Left lung (tissue), 10 donors: ENCODE results near the gene KIAA1671. TPM values are rescaled to one million over a fixed set of nuclear protein-coding genes. Genes with fewer than 3 reads are reported as not detected.

ENCODE experiments used
- ATAC-seq: fragments of 200-7000 bp; cut with Tn5 transposase; one replicate; pipeline ENCODE4 v1.9.1; 2020; ENCODE audit warnings: moderate library complexity
- DNase-seq, 4 donors: peaks; one replicate each; pipeline ENCODE4 v3.0.0-alpha.2; 2013 to 2020
- H3K27ac ChIP-seq, 2 donors: fragments of 200-600 bp; sonication (generic) in 1 of 2; one replicate each; pipeline versions ENCODE4 v1.5.0 to v1.8.0; 2020 to 2021
- H3K27me3 ChIP-seq, 2 donors: fragments of 200-600 bp; sonication (generic) in 1 of 2; one replicate each; pipeline versions ENCODE4 v1.5.0 to v1.8.0; 2020 to 2021
- H3K36me3 ChIP-seq, 2 donors: fragments of 200-600 bp; sonication (generic) in 1 of 2; one replicate each; pipeline versions ENCODE4 v1.5.0 to v1.8.0; 2020 to 2021
- H3K4me1 ChIP-seq, 2 donors: fragments of 200-600 bp; one replicate each; pipeline ENCODE4 v1.8.0; 2021
- H3K4me3 ChIP-seq, 2 donors: fragments of 200-600 bp; sonication (generic) in 1 of 2; one replicate each; pipeline versions ENCODE4 v1.5.0 to v1.8.0; 2020 to 2021; ENCODE audit warnings: mild to moderate bottlenecking in 1 of 2
- H3K9me3 ChIP-seq, 2 donors: fragments of 200-600 bp; sonication (generic) in 1 of 2; one replicate each; pipeline versions ENCODE4 v1.5.0 to v1.8.0; 2020 to 2021
- intact Hi-C, 2 donors: fragments of 100-400 bp; cut with DNase I; formaldehyde crosslinking; loops; one replicate each; pipeline versions ENCODE4 v1.11.2 to v1.14.2; 2022
- polyA plus RNA-seq, 6 donors: library from polyadenylated mRNA; unstranded; fragments of 120-200 nt; gene quantifications; one replicate each; pipeline ENCODE4 v1.2.1, GENCODE V29; 2013; ENCODE audit not compliant: insufficient read length in 6 of 6
- total RNA-seq, 2 donors: library from RNA; stranded (reverse); fragmentation: NEBNext Ultra II Directional; extraction: Animal tissue kit (Norgen Biotek cat#: 25700); gene quantifications; one replicate each; pipeline ENCODE4 v1.2.1, GENCODE V29; 2021
- TF ChIP-seq, protein P1 (sequence below), 2 donors: fragments of 200-600 bp; sonication (generic) in 1 of 2; IDR thresholded peaks; one replicate each; pipeline versions ENCODE4 v1.5.0 to v1.8.0; 2021; ENCODE audit warnings: antibody characterized with exemption in 2 of 2
- donor health status: DM: no; HTN: yes; CAD: no.
- donor health status: DM: no; HTN: no; CAD: no.

The KIAA1671 gene
- total and polyA plus RNA-seq, 8 donors = 19.4 to 35.0 (median 23.4) TPM

DNA sequence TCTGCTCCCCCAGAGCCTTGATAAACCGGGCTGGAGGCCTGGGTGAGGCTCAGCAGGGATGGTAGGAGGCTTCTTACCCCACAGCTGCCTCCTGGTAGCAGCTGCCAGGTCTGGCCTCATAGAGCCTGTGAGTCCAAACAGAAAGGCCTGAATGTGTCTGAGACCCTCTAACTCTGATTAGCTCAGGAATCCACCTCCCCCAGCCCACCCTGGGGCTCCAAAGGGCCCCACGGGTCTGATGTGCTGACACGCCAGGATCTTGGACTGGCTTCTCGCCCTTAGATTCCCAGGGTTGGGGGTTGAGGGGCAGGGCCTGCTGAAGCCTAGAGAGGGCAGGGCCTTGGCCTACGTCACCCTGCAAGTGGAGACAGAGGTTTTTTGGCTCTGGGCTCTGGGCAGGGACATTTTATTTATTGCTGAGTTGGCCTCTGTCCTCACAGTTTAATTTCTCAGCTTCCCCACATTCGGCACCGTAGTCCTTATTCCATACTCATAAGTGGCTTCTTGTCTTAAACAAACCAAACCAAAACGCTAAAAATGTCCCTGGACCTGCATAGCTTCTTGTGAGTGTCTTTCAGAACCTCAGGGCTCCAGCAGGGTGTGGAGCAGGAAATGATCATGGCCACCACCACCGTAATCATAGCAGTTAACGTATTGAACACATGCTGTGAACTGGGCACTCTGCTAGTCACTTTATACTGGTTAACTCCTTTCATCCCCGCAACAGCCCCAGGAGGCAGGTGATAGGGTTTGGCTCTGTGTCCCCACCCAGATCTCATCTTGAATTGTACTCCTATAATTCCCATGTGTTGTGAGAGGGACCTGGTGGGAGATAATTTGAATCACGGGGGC is 25.1 kb downstream of the KIAA1671 start:
- intact Hi-C loops = no loop called here
- no peaks in the 10 kb centered on the region for H3K27me3 ChIP-seq
- DNase-seq (peak in 3 of 4 donors; percentile 37 to 63 (median 49)), ATAC-seq (peak; percentile 83)
- TF ChIP-seq, protein P1, sequence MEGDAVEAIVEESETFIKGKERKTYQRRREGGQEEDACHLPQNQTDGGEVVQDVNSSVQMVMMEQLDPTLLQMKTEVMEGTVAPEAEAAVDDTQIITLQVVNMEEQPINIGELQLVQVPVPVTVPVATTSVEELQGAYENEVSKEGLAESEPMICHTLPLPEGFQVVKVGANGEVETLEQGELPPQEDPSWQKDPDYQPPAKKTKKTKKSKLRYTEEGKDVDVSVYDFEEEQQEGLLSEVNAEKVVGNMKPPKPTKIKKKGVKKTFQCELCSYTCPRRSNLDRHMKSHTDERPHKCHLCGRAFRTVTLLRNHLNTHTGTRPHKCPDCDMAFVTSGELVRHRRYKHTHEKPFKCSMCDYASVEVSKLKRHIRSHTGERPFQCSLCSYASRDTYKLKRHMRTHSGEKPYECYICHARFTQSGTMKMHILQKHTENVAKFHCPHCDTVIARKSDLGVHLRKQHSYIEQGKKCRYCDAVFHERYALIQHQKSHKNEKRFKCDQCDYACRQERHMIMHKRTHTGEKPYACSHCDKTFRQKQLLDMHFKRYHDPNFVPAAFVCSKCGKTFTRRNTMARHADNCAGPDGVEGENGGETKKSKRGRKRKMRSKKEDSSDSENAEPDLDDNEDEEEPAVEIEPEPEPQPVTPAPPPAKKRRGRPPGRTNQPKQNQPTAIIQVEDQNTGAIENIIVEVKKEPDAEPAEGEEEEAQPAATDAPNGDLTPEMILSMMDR (IDR thresholded peaks at IDR 0.05) = no peak
- H3K4me3 ChIP-seq = no peak overlapping the region
- peaks cover 11 to 23% of the 10 kb centered on the region in 2 donors for H3K4me1 ChIP-seq
- H3K36me3 ChIP-seq = no peaks in the 10 kb centered on the region
- peak overlapping the region; percentile 41 to 65 for H3K27ac ChIP-seq
- no peaks in the 10 kb centered on the region for H3K9me3 ChIP-seq

DNA sequence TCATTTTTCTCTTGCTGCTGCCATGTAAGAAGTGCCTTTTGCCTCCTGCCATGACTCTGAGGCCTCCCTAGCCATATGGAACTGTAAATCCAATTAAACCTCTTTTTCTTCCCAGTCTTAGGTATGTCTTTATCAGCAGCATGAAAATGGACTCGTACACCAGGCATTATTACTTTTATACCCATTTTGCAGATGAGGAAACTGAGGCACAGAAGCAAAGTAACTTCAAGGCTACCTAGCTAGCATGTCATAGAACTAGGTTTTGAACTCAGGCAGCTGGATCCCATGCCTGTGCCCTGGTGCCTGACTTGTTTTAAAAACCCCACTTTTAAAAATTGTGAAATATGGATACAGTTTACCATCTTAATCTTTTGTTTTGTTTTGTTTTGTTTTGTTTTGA is 25.8 kb downstream of the KIAA1671 start:
- Histone ChIP-seq H3K36me3 (no peaks in the 10 kb centered on the region), H3K27me3 (no peaks in the 10 kb centered on the region), H3K4me3 (no peak overlapping the region), H3K4me1 (peaks cover 11 to 23% of the 10 kb centered on the region in 2 donors), H3K9me3 (no peaks in the 10 kb centered on the region), H3K27ac (peak overlapping the region in 1 of 2 donors; percentile 41)
- no peak for DNase-seq
- intact Hi-C loops = no loop called here
- TF ChIP-seq, protein P1 (IDR thresholded peaks at IDR 0.05) = no peak
- ATAC-seq = no peak

DNA sequence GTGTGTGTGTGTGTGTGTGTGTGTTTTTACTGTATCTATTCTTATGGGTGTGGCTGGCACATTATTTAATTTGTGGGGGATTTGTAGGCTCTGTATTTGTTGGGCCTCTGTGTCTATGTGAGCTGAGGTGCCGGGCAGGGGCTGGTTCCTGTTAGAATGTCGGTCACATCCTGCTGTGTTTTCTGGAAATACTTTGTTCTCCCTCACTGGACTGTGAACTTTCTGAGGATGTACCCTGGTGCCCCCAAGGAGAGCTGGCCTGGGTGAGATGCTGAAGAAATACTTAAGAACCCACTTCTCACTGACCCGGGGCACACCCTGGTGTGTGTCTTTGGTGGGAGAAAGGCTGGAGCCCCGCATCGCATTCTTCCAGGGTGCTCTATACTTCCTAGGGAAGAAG is 28.6 kb downstream of the KIAA1671 start:
- H3K36me3 ChIP-seq = no peaks in the 10 kb centered on the region
- DNase-seq = no peak
- H3K4me1 ChIP-seq = peaks cover 11 to 22% of the 10 kb centered on the region in 2 donors
- H3K4me3 ChIP-seq = no peak overlapping the region
- peak overlapping the region in 1 of 2 donors; percentile 28 for H3K27ac ChIP-seq
- ATAC-seq = no peak
- no peaks in the 10 kb centered on the region for H3K9me3 ChIP-seq
- intact Hi-C loops = no loop called here
- H3K27me3 ChIP-seq = no peaks in the 10 kb centered on the region
- TF ChIP-seq, protein P1 (IDR thresholded peaks at IDR 0.05) = no peak

DNA sequence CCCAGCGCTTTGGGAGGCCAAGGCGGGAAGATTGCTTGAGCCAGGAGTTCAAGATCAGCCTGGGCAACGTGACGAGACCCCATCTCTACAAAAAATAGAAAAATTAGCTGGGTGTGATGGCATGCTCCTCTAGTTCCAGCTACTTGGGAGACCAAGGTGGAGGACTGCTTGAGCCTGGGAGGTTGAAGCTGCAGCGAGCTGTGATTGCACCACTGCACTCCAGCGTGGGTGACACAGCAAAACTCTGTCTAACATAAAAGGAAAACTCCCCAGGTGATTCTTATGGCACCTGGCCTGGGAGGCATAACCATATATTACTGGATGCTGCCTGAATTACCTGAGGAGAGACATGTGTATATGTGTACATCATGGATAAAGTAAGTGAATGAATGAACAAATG is 29.1 kb downstream of the KIAA1671 start:
- H3K9me3 ChIP-seq = no peaks in the 10 kb centered on the region
- H3K4me1 ChIP-seq = peaks cover 7 to 16% of the 10 kb centered on the region in 2 donors
- intact Hi-C loops = no loop called here
- no peak for ATAC-seq
- no peak overlapping the region for H3K4me3 ChIP-seq
- H3K27ac ChIP-seq = peak overlapping the region in 1 of 2 donors; percentile 28
- H3K27me3 ChIP-seq = no peaks in the 10 kb centered on the region
- no peaks in the 10 kb centered on the region for H3K36me3 ChIP-seq
- TF ChIP-seq, protein P1 (IDR thresholded peaks at IDR 0.05) = no peak
- no peak for DNase-seq

DNA sequence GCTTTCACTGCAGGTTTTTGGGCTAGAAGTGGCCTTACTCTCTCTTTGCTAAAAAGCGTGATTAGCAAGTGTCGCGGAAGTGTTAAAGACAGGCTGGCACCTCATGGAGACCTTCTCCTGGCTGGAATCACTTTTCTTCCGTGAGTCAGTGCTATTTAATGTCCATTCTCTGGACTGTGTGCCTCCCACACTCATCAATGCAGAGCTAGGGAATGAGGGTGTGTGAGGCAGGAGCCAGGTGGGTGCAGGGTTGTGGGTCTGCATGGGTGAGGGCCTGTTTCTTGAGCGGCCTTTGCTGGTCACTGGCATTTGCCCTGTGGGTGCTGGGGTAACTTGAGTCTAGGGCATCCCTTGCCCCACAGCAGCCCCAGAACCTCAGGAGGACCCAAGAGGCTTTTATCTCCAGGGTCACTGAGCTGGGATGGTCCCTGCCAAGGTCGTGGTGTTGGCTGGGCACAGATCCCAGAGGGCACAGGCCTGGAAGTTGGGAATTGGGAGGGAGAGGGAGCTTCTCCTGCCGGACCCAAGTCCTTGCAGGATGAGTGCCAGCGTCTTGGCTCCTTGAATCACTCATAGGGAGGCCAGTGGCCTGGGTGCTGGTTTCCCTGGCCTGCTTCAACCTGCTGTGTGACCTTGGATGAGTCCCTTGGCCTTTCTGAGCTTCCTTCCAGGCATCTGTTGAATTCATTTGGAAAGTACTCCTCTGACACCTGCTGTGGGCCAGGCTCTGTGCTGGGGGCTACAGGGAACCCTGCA is 30.0 kb downstream of the KIAA1671 start:
- ATAC-seq = no peak

More for the DNA sequence above, 30.0 kb downstream of the KIAA1671 start:
- Histone ChIP-seq H3K36me3 (no peaks in the 10 kb centered on the region), H3K27ac (peak overlapping the region; percentile 13 to 69), H3K4me1 (peaks cover 3 to 9% of the 10 kb centered on the region in 2 donors), H3K27me3 (no peaks in the 10 kb centered on the region), H3K4me3 (no peak overlapping the region), H3K9me3 (no peaks in the 10 kb centered on the region)
- TF ChIP-seq, protein P1 (IDR thresholded peaks at IDR 0.05) = no peak
- DNase-seq = no peak
- intact Hi-C loops = no loop called here
